Measurements from ENCODE around the gene ARID1B.

DNA sequence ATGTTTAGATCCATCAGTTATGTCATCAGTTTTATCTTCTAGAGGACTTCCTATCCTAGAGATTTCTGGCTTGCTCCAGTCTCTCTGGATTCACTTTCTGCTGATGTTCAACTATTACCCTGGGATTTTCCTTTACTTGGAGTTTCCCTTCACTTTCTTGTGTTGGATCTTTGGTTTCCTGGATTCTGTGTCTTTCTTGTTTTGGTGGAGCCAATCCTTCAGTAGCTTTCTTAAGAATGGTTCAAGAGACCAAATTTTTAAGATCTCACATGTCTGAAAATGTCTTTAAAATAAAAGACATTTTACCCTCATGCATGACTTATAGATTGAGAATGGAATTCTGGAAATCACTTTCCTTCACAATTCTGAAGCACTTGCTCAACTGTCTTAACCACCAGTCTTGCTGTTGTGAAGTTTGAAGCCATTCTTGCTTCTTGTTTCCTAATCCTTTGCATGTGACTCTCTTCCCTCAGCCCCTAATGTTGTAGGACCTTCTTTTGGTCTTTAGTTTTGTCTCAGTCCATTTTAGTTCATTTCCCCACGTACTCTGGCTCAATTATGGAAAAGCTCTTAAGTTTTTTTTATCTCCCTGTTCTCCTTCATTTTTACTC is 87.9 kb downstream of the ARID1B start:
- TF ChIP-seq GATA2 (IDR thresholded peaks at IDR 0.05; ENCODE audit: low read depth, low read length) (no peak), GATA3 (IDR thresholded peaks at IDR 0.05; ENCODE audit: low read depth, low read length) (no peak)
